8988T (cell line): ENCODE measurements around the gene PRMT7.

ENCODE experiments used
- DNase-seq: peaks from one replicate; pipeline ENCODE4 v3.0.0; 2011

Gene PRMT7

GRCh38 chr16:68309799-68310198, 1.0 kb upstream of the PRMT7 start:
- no peak for DNase-seq

DNA sequence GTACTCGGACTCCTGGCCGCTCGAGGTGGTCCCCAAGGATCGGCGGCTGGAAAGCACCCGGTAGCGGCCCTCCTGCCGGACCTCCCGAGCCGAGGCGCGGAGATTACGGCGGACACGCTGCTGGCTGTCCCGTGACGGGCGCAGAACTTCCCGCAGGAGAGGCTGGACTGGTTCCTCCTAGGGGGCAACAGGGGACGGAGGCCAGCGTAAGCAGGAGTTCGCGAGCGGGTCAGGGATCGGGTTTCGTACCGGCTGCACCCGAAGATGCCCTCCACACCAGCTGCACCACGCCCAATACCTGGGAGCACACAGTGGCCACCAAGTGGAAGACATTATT, 414 bp upstream of the PRMT7 start:
- peak; percentile 71 for DNase-seq

DNA sequence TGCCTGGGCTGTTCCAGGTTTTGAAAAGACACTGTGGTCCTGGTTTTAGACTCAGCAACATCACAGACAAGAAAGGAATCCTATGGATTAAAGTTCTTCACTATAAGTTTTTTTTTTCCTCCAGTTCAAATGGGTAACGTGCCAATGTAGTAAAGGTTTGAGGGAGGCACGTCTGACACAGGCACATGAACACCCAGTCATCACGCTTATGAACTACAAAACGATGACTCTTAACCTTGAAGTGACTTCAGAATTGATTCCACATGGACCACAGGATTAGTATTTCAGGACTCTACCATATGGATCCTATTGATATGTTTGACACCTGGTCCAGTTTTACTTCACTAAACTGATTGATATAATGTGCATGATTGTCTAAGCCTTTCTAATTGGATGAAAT, 2.3 kb downstream of the PRMT7 start:
- DNase-seq: no peak

- DNase-seq: no peak
Observed at GRCh38 chr16:68319185-68319908, 8.5 kb downstream of the PRMT7 start.

DNA sequence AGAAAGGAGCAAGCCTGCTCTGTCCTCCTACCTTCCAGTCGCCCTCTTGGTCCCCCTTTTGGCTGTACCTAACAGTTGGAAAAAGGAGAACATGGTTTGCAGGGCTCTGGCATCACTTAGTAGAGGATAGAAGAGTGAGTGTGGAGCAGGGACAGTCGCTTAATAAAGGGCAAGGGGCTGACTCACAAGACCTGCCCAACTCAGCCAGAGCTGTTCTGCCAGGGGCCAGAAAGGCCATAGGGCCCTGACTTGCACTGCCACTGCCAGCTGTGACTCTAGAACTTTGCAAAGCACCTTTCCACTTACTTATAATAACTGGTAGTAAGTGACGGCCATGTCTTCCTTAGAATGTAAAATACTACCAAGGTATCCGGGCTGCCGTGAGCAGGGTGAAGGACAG, 13.5 kb downstream of the PRMT7 start:
- DNase-seq: no peak

- DNase-seq: no peak
Observed at GRCh38 chr16:68324780-68325357, 14.1 kb downstream of the PRMT7 start.

DNA sequence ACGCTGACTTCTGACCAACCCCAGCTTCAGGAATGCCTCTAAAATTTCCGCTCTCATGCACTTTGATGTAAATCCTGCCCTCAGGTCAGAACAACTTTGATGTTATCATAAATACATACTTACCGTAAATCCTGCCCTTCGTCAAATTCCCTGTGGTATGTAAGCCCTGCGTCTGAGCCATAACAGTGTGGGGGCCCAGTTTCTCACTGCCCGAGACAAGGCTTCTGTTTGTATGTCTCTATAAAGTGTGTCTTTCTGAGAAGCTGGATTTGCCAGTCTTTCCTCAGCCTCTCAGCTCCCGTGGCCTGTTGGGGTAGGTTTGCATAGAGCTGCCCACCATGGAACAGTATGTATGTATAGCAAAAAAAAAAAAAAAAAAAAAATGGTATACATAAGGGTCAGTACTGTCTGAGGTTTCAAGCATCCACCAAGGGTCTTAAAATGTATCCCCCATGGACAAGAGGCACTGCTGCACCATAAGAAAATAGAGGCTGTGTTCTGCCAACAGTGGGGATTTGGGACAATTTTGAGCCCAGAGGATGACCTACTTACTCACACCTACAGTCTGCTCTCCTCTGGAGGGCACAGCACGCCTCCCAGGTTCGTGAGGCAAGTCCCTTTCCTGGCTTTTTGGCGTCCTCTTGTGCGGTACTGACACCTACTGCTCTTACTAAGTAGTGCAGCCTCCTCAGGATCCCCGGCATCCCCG, 17.5 kb downstream of the PRMT7 start:
- peak; percentile 81 for DNase-seq

GRCh38 chr16:68328860-68329390, 18.1 kb downstream of the PRMT7 start:
- DNase-seq: no peak

- DNase-seq: no peak
Observed at GRCh38 chr16:68331879-68332410, 21.1 kb downstream of the PRMT7 start.

GRCh38 chr16:68332411-68333121, 21.7 kb downstream of the PRMT7 start:
- DNase-seq: no peak

GRCh38 chr16:68335175-68335574, 24.4 kb downstream of the PRMT7 start:
- no peak for DNase-seq

GRCh38 chr16:68338326-68339119, 27.7 kb downstream of the PRMT7 start:
- no peak for DNase-seq

DNA sequence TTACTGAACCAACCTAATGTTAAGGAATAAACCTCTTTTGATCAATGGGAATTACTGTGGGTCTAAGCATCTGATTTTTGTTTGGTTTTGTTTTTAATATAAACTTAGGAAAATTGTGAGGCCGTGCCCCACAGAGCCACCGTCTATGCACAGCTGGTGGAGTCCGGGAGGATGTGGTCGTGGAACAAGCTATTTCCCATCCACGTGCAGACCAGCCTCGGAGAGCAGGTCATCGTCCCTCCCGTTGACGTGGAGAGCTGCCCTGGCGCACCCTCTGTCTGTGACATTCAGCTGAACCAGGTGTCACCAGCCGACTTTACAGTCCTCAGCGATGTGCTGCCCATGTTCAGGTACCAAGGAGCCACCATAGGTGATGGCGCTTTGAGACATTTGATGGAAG, 28.4 kb downstream of the PRMT7 start:
- DNase-seq: no peak

DNA sequence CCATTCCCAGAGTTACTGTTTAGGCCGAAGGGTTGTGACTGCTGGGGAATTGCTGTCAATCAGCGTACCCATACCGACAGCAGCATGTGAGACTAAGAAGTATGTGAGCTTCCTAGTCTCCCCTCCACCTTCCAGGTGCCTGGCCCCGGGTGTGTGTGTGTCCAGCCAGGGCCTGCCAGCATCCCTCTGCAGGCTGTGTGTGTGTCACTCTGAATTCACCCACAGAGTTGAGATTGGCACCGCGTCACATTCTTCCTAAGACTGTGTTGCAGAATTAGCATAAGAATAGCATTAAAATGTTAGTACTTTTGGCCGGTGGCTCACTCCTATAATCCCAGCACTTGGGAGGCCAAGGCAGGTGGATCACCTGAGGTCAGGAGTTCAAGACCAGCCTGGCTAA, 31.8 kb downstream of the PRMT7 start:
- DNase-seq: no peak

DNA sequence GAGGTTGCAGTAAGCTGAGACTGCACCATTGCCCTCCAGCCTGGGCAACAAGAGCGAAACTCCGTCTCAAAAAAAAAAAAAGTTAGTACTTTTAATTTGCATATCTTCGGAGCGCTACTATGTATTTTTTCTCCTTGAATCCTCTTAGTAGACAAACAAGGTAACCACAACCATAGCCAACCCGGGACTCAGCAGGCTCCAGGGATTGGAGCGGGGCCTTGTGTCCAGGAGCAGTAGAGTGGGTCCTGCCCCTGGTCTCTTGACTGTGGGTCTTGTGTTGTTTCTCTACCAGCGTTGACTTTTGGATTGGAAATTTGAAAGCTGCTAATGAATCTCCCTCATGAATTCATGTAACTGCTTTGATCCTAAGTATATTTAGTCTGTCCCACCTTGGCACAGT, 32.3 kb downstream of the PRMT7 start:
- DNase-seq: no peak

DNA sequence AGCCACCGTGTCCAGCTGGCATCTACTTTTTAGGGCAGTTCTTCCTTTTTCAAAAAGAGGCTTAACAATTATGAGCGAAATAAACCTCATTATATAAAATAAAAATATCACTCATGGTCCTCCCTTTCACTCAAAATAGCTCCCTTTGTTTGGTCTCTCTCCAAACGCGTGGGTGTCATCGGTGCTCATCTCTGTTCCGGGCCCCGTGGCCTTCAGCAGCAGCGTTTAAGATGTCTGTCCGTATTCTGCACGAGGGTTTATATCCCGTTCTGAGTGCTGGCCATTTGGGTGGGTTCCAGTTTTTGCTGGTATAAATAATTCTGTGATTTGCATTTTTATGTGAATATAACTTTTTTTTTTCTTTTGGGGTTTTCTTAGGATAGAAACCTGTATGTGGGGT, 33.4 kb downstream of the PRMT7 start:
- no peak for DNase-seq

DNA sequence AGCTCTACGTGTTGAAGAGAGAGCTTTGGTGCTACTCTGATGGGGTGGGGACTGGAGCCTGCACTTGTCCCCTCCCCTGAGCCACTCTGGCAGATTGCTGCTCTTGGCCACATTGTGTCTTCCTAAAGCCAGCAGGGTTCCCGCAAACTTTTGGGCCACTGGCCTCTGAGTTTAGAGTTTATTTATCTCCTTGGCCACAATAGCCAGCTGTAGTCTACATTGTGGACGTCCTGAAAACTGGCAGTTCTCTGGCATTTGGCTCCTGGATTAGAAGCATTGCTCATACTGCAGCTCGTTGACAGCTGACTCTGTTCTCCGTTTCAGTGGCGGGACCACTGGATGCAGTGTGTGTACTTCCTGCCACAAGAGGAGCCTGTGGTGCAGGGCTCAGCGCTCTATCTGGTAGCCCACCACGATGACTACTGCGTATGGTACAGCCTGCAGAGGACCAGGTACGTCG, 34.6 kb downstream of the PRMT7 start:
- no peak for DNase-seq

DNA sequence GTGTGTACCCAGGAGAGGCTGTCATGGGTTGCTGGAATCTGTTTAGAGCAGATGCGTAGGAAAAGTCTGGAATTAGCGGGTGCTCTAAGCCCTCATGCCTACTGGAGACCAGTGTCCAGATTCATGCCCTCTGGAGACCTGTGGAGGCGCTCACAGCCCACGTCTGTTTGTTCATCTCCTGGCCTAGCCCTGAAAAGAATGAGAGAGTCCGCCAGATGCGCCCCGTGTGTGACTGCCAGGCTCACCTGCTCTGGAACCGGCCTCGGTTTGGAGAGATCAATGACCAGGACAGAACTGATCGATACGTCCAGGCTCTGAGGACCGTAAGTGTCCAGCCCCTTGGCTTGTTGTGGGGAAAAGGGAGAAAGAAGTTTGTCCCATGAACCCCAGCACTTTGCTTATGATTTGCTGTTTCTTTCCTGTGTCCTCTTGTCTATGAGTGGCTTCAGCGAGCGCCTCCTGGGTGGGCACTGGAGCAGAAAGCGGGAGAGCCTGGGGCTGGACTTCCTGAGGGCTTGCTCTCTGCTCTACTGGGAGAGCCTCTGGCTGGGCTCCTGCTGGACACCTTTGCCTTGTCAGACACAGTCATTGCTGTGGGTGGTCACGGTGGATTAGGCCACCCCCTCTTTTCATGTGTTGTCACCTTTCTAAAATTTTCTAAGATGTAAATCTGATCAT, 35.3 kb downstream of the PRMT7 start:
- no peak for DNase-seq

GRCh38 chr16:68346892-68347480, 36.2 kb downstream of the PRMT7 start:
- DNase-seq: no peak

DNA sequence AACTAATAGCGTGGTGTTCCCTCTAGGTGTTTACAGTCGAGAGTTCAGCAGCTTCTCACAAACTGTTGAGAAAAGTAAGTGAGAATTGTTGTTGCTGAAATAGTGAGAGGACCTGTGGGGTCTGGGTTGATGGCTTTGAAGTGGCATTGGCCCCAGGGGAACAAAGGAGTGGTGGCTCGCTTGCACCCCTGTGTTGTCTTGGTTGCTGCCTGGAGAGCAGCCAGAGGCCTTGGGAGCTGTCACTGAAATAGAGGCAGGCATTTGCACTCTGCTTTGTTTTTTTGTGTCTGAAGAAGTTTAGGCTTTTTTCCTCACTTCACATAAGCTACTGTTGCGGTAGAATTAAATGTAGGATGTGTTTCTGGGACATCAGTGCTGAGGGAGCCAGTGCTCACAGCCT, 36.8 kb downstream of the PRMT7 start:
- DNase-seq: no peak
